ENCODE results near the gene ATP5F1E. TPM values are rescaled to one million over a fixed set of nuclear protein-coding genes. Genes with fewer than 3 reads are reported as not detected.

The ATP5F1E gene
- total RNA-seq, 1 experiment from 2014 or later, result 84.8 TPM

GRCh38 chr20:58996226-58996611, 35.9 kb downstream of the ATP5F1E start:
- no TSS peak for BruUV-seq (replicated peaks)
- no peaks in the 10 kb centered on the region for H3K79me2 ChIP-seq (ENCODE audit: low read depth)
- H2AFZ ChIP-seq, result no peak overlapping the region
- no peaks in the 10 kb centered on the region for H3K4me1 ChIP-seq (replicated peaks; ENCODE audit: insufficient read depth)
- ChIA-PET CTCF (no interaction called here), POLR2A (ENCODE audit: unreplicated experiment) (interaction anchor here (0.5 to 0.7 kb wide), 4 partner anchors 16 to 48 kb away, joined by 3 to 6 read pairs (median 4); partner anchors contain the start of gene ATP5F1E)
- no peak overlapping the region for H3K27ac ChIP-seq
- peaks cover 16% of the 10 kb centered on the region for H4K20me1 ChIP-seq (ENCODE audit: insufficient read depth)
- intact Hi-C loops (cut with micrococcal nuclease; ENCODE audit: unreplicated experiment), result no loop called here
- H3K36me3 ChIP-seq (ENCODE audit: low read depth), result peaks cover 47% of the 10 kb centered on the region
- H3K9me2 ChIP-seq (ENCODE audit: insufficient read depth), result no peaks in the 10 kb centered on the region
- no peak for TF ChIP-seq EZH2 (IDR thresholded peaks at IDR 0.05; ENCODE audit: low read depth)
- no peak for TF ChIP-seq CTCF (conservative IDR thresholded peaks at IDR 0.05)
- no peak overlapping the region for H3K4me2 ChIP-seq
- H3F3A ChIP-seq (ENCODE audit: insufficient read depth, low read depth), result peaks cover 57% of the 10 kb centered on the region
- H3K27me3 ChIP-seq (ENCODE audit: insufficient read depth, low read depth), result no peaks in the 10 kb centered on the region
- DNase-seq, result no peak
- no peaks in the 10 kb centered on the region for H3K9me3 ChIP-seq (ENCODE audit: insufficient read depth, low read depth)
- no peak overlapping the region for H3K4me3 ChIP-seq

- Histone ChIP-seq H3K9me3 (ENCODE audit: insufficient read depth, low read depth) (no peaks in the 10 kb centered on the region), H3K4me3 (no peak overlapping the region), H3K36me3 (ENCODE audit: low read depth) (peaks cover 52% of the 10 kb centered on the region), H3F3A (ENCODE audit: insufficient read depth, low read depth) (peaks cover 59% of the 10 kb centered on the region), H3K79me2 (ENCODE audit: low read depth) (no peaks in the 10 kb centered on the region), H3K27me3 (ENCODE audit: insufficient read depth, low read depth) (no peaks in the 10 kb centered on the region), H3K9me2 (ENCODE audit: insufficient read depth) (no peaks in the 10 kb centered on the region), H3K27ac (no peak overlapping the region), H2AFZ (no peak overlapping the region), H4K20me1 (ENCODE audit: insufficient read depth) (peaks cover 19% of the 10 kb centered on the region), H3K4me1 (replicated peaks; ENCODE audit: insufficient read depth) (no peaks in the 10 kb centered on the region), H3K4me2 (no peak overlapping the region)
- no TSS peak for BruUV-seq (replicated peaks)
- TF ChIP-seq CTCF (conservative IDR thresholded peaks at IDR 0.05) (no peak), EZH2 (IDR thresholded peaks at IDR 0.05; ENCODE audit: low read depth) (no peak)
- DNase-seq, result no peak
- intact Hi-C loops (cut with micrococcal nuclease; ENCODE audit: unreplicated experiment), result no loop called here
- ChIA-PET POLR2A (ENCODE audit: unreplicated experiment) (interaction anchor here (0.5 to 0.7 kb wide), 4 partner anchors 15 to 49 kb away, joined by 3 to 6 read pairs (median 4); partner anchors contain the start of gene ATP5F1E), CTCF (no interaction called here)
These were observed 36.5 kb downstream of the ATP5F1E start for GRCh38 chr20:58995461-58996225.

DNA sequence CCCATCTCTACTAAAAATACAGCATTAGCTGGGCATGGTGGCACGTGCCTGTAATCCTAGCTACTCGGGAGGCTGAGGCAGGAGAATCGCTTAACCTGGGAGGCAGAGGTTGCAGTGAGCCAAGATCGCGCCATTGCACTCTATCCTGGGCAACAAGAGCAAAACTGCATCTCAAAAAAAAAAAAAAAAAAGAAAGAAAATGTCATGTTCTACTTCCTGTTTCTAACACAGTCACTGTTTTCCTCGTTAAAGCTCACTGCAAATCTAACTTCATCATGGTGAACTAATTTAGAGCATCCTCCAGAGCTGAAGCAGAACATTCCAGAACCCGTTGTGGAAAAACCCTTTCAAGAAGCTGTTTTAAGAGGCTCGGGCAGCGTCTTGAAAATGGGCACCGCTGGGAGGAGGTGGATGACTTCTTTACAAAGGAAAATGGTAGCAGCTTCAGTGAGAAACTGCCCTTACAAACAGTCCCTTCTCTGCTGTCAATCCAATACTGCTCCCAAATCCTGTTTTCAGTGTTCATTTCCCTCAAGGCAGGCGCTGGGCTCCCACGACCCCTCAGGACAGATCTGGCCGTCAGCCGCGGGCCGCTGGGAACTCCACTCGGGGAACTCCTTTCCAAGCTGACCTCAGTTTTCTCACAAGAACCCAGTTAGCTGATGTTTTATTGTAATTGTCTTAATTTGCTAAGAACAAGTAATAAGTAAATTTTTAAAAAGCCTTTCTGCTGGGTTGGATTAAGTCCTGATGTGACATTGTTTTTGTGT, 37.6 kb downstream of the ATP5F1E start:
- Histone ChIP-seq H2AFZ (no peak overlapping the region), H3F3A (ENCODE audit: insufficient read depth, low read depth) (peaks cover 62% of the 10 kb centered on the region), H3K27ac (no peak overlapping the region), H3K9me2 (ENCODE audit: insufficient read depth) (no peaks in the 10 kb centered on the region), H3K9me3 (ENCODE audit: insufficient read depth, low read depth) (no peaks in the 10 kb centered on the region), H3K4me1 (replicated peaks; ENCODE audit: insufficient read depth) (no peaks in the 10 kb centered on the region), H3K27me3 (ENCODE audit: insufficient read depth, low read depth) (no peaks in the 10 kb centered on the region), H3K36me3 (ENCODE audit: low read depth) (peaks cover 61% of the 10 kb centered on the region), H4K20me1 (ENCODE audit: insufficient read depth) (peaks cover 22% of the 10 kb centered on the region), H3K79me2 (ENCODE audit: low read depth) (no peaks in the 10 kb centered on the region), H3K4me2 (no peak overlapping the region), H3K4me3 (no peak overlapping the region)
- no TSS peak for BruUV-seq (replicated peaks)
- POLR2A ChIA-PET (ENCODE audit: unreplicated experiment), result interaction anchor here (0.6 kb wide), 1 partner anchor 38 kb away, joined by 3 read pairs; the partner anchor contains the start of gene ATP5F1E
- CTCF ChIA-PET, result interaction anchor here (0.5 kb wide), 1 partner anchor 12 kb away, joined by 7 read pairs; no protein-coding TSS in a partner anchor
- intact Hi-C loops (cut with micrococcal nuclease; ENCODE audit: unreplicated experiment), result no loop called here
- TF ChIP-seq CTCF (conservative IDR thresholded peaks at IDR 0.05), result no peak
- TF ChIP-seq EZH2 (IDR thresholded peaks at IDR 0.05; ENCODE audit: low read depth), result no peak
- no peak for DNase-seq

All from PC-9 (cell line).